GM12878 (cell line): ENCODE measurements around the gene IGSF23. TPM values are rescaled to one million over a fixed set of nuclear protein-coding genes. Genes with fewer than 3 reads are reported as not detected.

Experiments used
- ATAC-seq: fragments of 200-7000 bp; cut with Tn5 transposase; 3 replicates; pipeline ENCODE4 v1.9.1; 2020; ENCODE audit warnings: mild to moderate bottlenecking, moderate library complexity
- BruUV-seq: library from RNA; stranded (reverse); fragments of 400-500 nt; replicated peaks from 2 replicates; lab custom pipeline; 2021; lab: Mats Ljungman, UMichigan
- CTCF ChIA-PET: fragments of 300-600 bp; sonication (Branson Sonifier 250); formaldehyde crosslinking; extraction: SDS; loops from one replicate; lab custom pipeline; 2021; ENCODE audit warnings: inconsistent platforms; lab: Yijun Ruan, JAX
- POLR2A ChIA-PET: fragments of 350-600 bp; formaldehyde crosslinking; extraction: SDS; loops from one replicate; lab custom pipeline; 2021; ENCODE audit warnings: inconsistent platforms; lab: Charles Lee
- RAD21 ChIA-PET: fragments of 300-600 bp; sonication (Branson Sonifier 250); formaldehyde crosslinking; loops from one replicate; lab custom pipeline; 2023; ENCODE audit warnings: antibody characterized with exemption; ENCODE audit not compliant: unreplicated experiment; lab: Charles Lee
- SMC1A ChIA-PET: fragments of 300-600 bp; sonication (Branson Sonifier 250); formaldehyde crosslinking; loops from one replicate; lab custom pipeline; 2023; ENCODE audit not compliant: unreplicated experiment, uncharacterized antibody; lab: Charles Lee
- DNase-seq: peaks from one replicate; pipeline ENCODE4 v3.0.0-alpha.2; 2011; ENCODE audit warnings: low read depth, low spot score
- FAIRE-seq: peaks from 3 replicates; lab custom pipeline; 2011; peaks lifted over from hg19 to GRCh38; lab: Jason Lieb, UNC
- H2AFZ ChIP-seq: 2 replicates; pipeline ENCODE4 v1.6.0; 2011; ENCODE audit warnings: low read depth, low read length, control low read depth; ENCODE audit not compliant: control insufficient read depth
- H3K27ac ChIP-seq: 2 replicates; pipeline ENCODE4 v1.5.1; 2011; ENCODE audit warnings: control low read depth; ENCODE audit not compliant: control insufficient read depth, insufficient read depth
- H3K27me3 ChIP-seq, 2 experiments: replicated peaks in 1 of 2; 2 replicates each; pipeline versions ENCODE4 v1.6.0 to v1.6.1; 2011; ENCODE audit warnings: low read length in 1 of 2; ENCODE audit not compliant: control insufficient read depth in 2 of 2, insufficient read depth in 2 of 2
- H3K36me3 ChIP-seq, 2 experiments: 2 replicates each; pipeline ENCODE4 v1.5.1; 2011; ENCODE audit warnings: low read length in 1 of 2; ENCODE audit not compliant: control insufficient read depth in 2 of 2, insufficient read depth in 2 of 2
- H3K4me1 ChIP-seq: 2 replicates; pipeline ENCODE4 v1.6.1; 2011; ENCODE audit warnings: mild to moderate bottlenecking, low read length, moderate library complexity, mixed read lengths; ENCODE audit not compliant: control insufficient read depth, insufficient read depth
- H3K4me2 ChIP-seq: 2 replicates; pipeline ENCODE4 v1.6.0; 2011; ENCODE audit warnings: control low read depth; ENCODE audit not compliant: control insufficient read depth, insufficient read depth
- H3K4me3 ChIP-seq: fragments of 200-600 bp; sonication (generic); 2 replicates; pipeline ENCODE4 v1.5.1; 2016
- H3K79me2 ChIP-seq: 2 replicates; pipeline ENCODE4 v1.6.0; 2011; ENCODE audit warnings: low read length; ENCODE audit not compliant: control insufficient read depth, insufficient read depth
- H3K9ac ChIP-seq: 2 replicates; pipeline ENCODE4 v1.8.0; 2011; ENCODE audit warnings: low read length, control low read depth, mixed read lengths; ENCODE audit not compliant: control insufficient read depth, insufficient read depth
- H3K9me3 ChIP-seq: replicated peaks from 3 replicates; pipeline ENCODE4 v1.5.1; 2011; ENCODE audit warnings: mild to moderate bottlenecking, low read length; ENCODE audit not compliant: control insufficient read depth, insufficient read depth
- H4K20me1 ChIP-seq: 2 replicates; pipeline ENCODE4 v1.6.0; 2011; ENCODE audit not compliant: control insufficient read depth, insufficient read depth
- CHD4 ChIP-seq: fragments of 200-600 bp; sonication (generic); IDR thresholded peaks from 2 replicates; pipeline ENCODE4 v1.6.1; 2016; ENCODE audit warnings: mild to moderate bottlenecking
- CTCF ChIP-seq, 3 experiments: IDR thresholded peaks in 2 of 3; conservative IDR thresholded peaks in 1 of 3; 2 replicates each; pipeline ENCODE4 v1.5.1; 2011; ENCODE audit warnings: low read depth in 3 of 3, low read length in 3 of 3, mild to moderate bottlenecking in 3 of 3, control low read depth in 2 of 3, moderate library complexity in 2 of 3, inconsistent platforms in 1 of 3, mixed read lengths in 1 of 3; ENCODE audit not compliant: control insufficient read depth in 2 of 3, insufficient read depth in 1 of 3; ENCODE audit errors: extremely low read depth in 1 of 3
- HCFC1 ChIP-seq: fragments of 150-350 bp; IDR thresholded peaks from 2 replicates; pipeline ENCODE4 v1.6.1; 2014; ENCODE audit warnings: low read length
- MTA2 ChIP-seq: fragments of 450-650 bp; IDR thresholded peaks from 2 replicates; pipeline ENCODE4 v1.6.1; 2016; ENCODE audit warnings: low read depth, mild to moderate bottlenecking, moderate library complexity
- POLR2A ChIP-seq: IDR thresholded peaks from 2 replicates; pipeline ENCODE4 v1.6.1; 2011; ENCODE audit warnings: low read depth, mild to moderate bottlenecking, low read length
- POLR2AphosphoS2 ChIP-seq: IDR thresholded peaks from 2 replicates; pipeline ENCODE4 v1.6.1; 2011; ENCODE audit warnings: low read depth, mild to moderate bottlenecking, low read length, improper control_type of control experiment, moderate library complexity
- REST ChIP-seq: IDR thresholded peaks from 2 replicates; pipeline ENCODE4 v1.6.1; 2012; ENCODE audit warnings: mild to moderate bottlenecking, low read depth, low read length
- SIN3A ChIP-seq: IDR thresholded peaks from 2 replicates; pipeline ENCODE4 v1.6.1; 2012; ENCODE audit warnings: low read depth, low read length, improper control_type of control experiment
- SIX5 ChIP-seq: IDR thresholded peaks from 2 replicates; pipeline ENCODE4 v1.6.1; 2011; ENCODE audit warnings: mild to moderate bottlenecking, low read depth, low read length, moderate library complexity; ENCODE audit not compliant: severe bottlenecking
- STAT3 ChIP-seq: IDR thresholded peaks from 2 replicates; pipeline ENCODE4 v1.6.1; 2011; ENCODE audit warnings: low read depth, low read length, improper control_type of control experiment
- SUPT20H ChIP-seq: IDR thresholded peaks from 2 replicates; pipeline ENCODE4 v1.6.1; 2011; ENCODE audit warnings: low read depth, mild to moderate bottlenecking, low read length, moderate library complexity, borderline replicate concordance; ENCODE audit not compliant: control insufficient read depth
- TBL1XR1 ChIP-seq: IDR thresholded peaks from 2 replicates; pipeline ENCODE4 v1.6.1; 2012; ENCODE audit warnings: low read depth, low read length, improper control_type of control experiment
- WRNIP1 ChIP-seq: IDR thresholded peaks from 2 replicates; pipeline ENCODE4 v1.6.1; 2011; ENCODE audit warnings: low read depth, low read length, improper control_type of control experiment, borderline replicate concordance
- ZNF384 ChIP-seq: IDR thresholded peaks from 2 replicates; pipeline ENCODE4 v1.6.1; 2012; ENCODE audit warnings: low read depth, mild to moderate bottlenecking, low read length, improper control_type of control experiment, borderline replicate concordance
- WGBS: methylation state at CpG from one replicate; pipeline ENCODE4 v1.1.6; 2016; ENCODE audit warnings: low lambda C conversion rate; ENCODE audit not compliant: insufficient replicate concordance, insufficient coverage; ENCODE audit errors: missing lambda C conversion rate; 5-methylcytosine and 5-hydroxymethylcytosine counted together
- in situ Hi-C: fragments of 300-500 bp; cut with MboI; formaldehyde crosslinking; loops from 9 replicates; pipeline ENCODE4 v1.14.3; 2018; ENCODE audit warnings: mixed read lengths
- intact Hi-C: fragments of 100-400 bp; cut with micrococcal nuclease; formaldehyde crosslinking; loops from one replicate; pipeline ENCODE4 v1.14.2; 2022; ENCODE audit not compliant: unreplicated experiment
- polyA plus RNA-seq, 11 experiments: library from polyadenylated mRNA; depleted of rRNA in 4 of 11; unstranded in 6 of 11; stranded (reverse) in 5 of 11; fragments of >200 nt; fragmentation: Nextera tagmentation in 4 of 11; fragmentation: Illumina TruSeq in 1 of 11; extraction: Ambion mirVana in 4 of 11; extraction: Trizol in 1 of 11; gene quantifications; 1 replicate in 1 of 11; 2 replicates in 10 of 11; pipeline versions ENCODE4 v1.2.1 to v1.2.3, GENCODE V29; 2011 to 2016; ENCODE audit warnings: inconsistent platforms in 2 of 11, missing spikeins in 2 of 11, low read depth in 1 of 11
- total RNA-seq, 4 experiments: library from RNA; depleted of rRNA in 3 of 4; stranded (reverse); fragments of >200 nt in 3 of 4; fragmentation: Illumina TruSeq in 1 of 4; extraction: Trizol in 1 of 4; gene quantifications; 2 replicates each; pipeline versions ENCODE4 v1.2.1 to v1.2.3, GENCODE V29; 2013 to 2021
- TF ChIP-seq, protein P1 (sequence below): IDR thresholded peaks from 2 replicates; pipeline ENCODE4 v1.6.1; 2012; ENCODE audit warnings: low read depth, low read length, improper control_type of control experiment
- TF ChIP-seq, protein P2 (sequence below): IDR thresholded peaks from 2 replicates; pipeline ENCODE4 v1.6.1; 2011; ENCODE audit warnings: borderline replicate concordance, low read depth, mild to moderate bottlenecking, moderate library complexity, low read length; ENCODE audit not compliant: insufficient read depth, poor library complexity, severe bottlenecking
- TF ChIP-seq, protein P3 (sequence below): IDR thresholded peaks from 2 replicates; pipeline ENCODE4 v1.6.1; 2011; ENCODE audit warnings: low read depth, mild to moderate bottlenecking, low read length, moderate library complexity, borderline replicate concordance; ENCODE audit errors: extremely low read depth

Gene IGSF23
- total and polyA plus RNA-seq, 10 of the 15 experiments (the other 5 are each of a cell fraction or from before 2014, with no cell fraction given) = not detected

DNA sequence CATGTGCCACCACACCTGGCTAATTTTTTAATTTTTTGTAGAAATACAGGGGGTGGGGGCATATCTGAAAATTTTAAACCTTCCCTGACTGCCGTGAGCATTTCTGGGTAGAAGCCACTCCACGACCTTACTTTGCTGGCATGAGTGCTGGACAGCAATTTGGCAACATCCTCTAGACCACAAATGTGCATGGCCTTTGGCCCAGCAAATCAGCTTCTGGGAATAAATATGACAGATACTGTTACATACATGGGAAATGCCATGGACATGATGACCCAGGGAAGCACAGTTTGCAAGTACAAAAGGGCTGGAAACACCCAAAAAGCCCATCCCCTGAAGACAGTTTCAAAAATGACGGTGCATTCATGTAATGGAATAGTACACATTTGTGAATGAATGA is 27.2 kb downstream of the IGSF23 start:
- WGBS = 13% methylated on average over 3 of the region's 3 CpGs
- no peaks in the 10 kb centered on the region for H3K9me3 ChIP-seq
- BruUV-seq = no TSS peak
- H3K4me2 ChIP-seq = no peak overlapping the region
- no peak for ATAC-seq
- POLR2A ChIA-PET = no interaction called here
- H3K27me3 ChIP-seq = peaks cover 0 to 2% of the 10 kb centered on the region in 2 experiments; a peak in 1 of 4 replicates
- H3K27ac ChIP-seq = no peak overlapping the region
- H2AFZ ChIP-seq = no peak overlapping the region
- no peaks in the 10 kb centered on the region for H3K4me1 ChIP-seq
- H3K79me2 ChIP-seq = no peaks in the 10 kb centered on the region
- H3K36me3 ChIP-seq = no peaks in the 10 kb centered on the region
- H4K20me1 ChIP-seq = no peaks in the 10 kb centered on the region
- H3K4me3 ChIP-seq = no peak overlapping the region
- intact Hi-C loops (no loop called here), in situ Hi-C loops (no loop called here)
- SMC1A ChIA-PET = no interaction called here
- no peak for FAIRE-seq
- RAD21 ChIA-PET = no interaction called here
- no peak for DNase-seq
- CTCF ChIA-PET = interaction anchor here (1.0 to 1.6 kb wide), 2 partner anchors 64 to 69 kb away, joined by 3 read pairs; no protein-coding TSS in a partner anchor
- H3K9ac ChIP-seq = no peak overlapping the region
- no peak for TF ChIP-seq SIX5
- TF ChIP-seq, protein P1, sequence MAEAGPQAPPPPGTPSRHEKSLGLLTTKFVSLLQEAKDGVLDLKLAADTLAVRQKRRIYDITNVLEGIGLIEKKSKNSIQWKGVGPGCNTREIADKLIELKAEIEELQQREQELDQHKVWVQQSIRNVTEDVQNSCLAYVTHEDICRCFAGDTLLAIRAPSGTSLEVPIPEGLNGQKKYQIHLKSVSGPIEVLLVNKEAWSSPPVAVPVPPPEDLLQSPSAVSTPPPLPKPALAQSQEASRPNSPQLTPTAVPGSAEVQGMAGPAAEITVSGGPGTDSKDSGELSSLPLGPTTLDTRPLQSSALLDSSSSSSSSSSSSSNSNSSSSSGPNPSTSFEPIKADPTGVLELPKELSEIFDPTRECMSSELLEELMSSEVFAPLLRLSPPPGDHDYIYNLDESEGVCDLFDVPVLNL = no peak
- TF ChIP-seq, protein P2, sequence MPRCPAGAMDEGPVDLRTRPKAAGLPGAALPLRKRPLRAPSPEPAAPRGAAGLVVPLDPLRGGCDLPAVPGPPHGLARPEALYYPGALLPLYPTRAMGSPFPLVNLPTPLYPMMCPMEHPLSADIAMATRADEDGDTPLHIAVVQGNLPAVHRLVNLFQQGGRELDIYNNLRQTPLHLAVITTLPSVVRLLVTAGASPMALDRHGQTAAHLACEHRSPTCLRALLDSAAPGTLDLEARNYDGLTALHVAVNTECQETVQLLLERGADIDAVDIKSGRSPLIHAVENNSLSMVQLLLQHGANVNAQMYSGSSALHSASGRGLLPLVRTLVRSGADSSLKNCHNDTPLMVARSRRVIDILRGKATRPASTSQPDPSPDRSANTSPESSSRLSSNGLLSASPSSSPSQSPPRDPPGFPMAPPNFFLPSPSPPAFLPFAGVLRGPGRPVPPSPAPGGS = no peak
- TF ChIP-seq WRNIP1 = no peak
- no peak for TF ChIP-seq HCFC1
- no peak for TF ChIP-seq ZNF384
- no peak for TF ChIP-seq POLR2AphosphoS2
- TF ChIP-seq STAT3 = no peak
- TF ChIP-seq SIN3A = no peak
- no peak for TF ChIP-seq REST
- TF ChIP-seq CTCF (IDR thresholded peaks at IDR 0.05 in 2 of 3, conservative IDR thresholded peaks at IDR 0.05 in 1 of 3; ENCODE audit: control insufficient read depth in 2 of 3, extremely low read depth in 1 of 3, insufficient read depth in 1 of 3, low read depth in 3 of 3, low read length in 3 of 3) = no peak
- TF ChIP-seq, protein P3, sequence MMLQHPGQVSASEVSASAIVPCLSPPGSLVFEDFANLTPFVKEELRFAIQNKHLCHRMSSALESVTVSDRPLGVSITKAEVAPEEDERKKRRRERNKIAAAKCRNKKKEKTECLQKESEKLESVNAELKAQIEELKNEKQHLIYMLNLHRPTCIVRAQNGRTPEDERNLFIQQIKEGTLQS = no peak
- no peak for TF ChIP-seq TBL1XR1
- no peak for TF ChIP-seq SUPT20H
- TF ChIP-seq POLR2A = no peak
- no peak for TF ChIP-seq CHD4
- TF ChIP-seq MTA2 = no peak
